ENCODE measurements around the gene TOX4. TPM values are rescaled to one million over a fixed set of nuclear protein-coding genes. Genes with fewer than 3 reads are reported as not detected.
A peak's percentile ranks its signal among the peaks of the same experiment; 100 is the strongest.
"Not testable (repeated sequence)": the region's sequence is repeated elsewhere in the genome, so short reads cannot be mapped to it uniquely, and the experiment has no call there.

Gene TOX4
- total RNA-seq, 1 experiment from 2014 or later: 30.5 TPM

DNA sequence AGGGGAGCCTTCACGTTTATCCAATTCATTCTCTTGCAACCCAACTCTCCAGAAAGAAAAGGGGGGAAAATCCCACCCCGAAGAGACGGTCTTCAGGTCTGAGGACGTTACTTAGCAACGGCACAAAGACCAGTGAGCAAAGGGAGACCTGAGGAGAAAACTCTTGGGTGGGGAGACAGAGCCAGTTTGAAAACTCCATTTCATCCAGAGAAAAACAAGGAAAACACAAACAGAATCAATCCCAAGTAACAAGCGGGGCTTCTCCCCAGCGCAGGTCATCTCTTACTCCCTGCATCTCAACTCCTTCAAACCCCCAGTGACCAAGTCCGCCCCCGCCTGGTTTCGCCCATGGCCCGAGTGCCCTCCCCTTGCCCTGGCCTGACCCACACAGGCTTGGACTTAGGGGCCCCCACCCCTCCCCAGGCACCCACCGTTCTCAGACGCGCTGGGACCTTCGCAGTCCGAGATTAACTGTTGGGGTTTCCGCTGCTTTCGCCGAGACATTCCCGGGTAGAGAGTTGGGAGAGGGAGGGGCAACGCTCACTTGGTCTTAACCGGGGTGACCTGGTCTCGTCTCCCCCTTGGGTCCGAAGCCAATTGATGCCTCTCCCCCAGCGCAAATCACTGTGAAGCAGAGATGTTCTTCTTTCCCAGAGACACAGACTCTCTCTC is 59.6 kb downstream of the TOX4 start:
- DNase-seq: peak; percentile 62
- Histone ChIP-seq H3K36me3 (replicated peaks; ENCODE audit: control insufficient read depth, insufficient read depth, low read length) (0 out of 2 replicates have a peak, but pooled peaks cover 1% of the 10 kb centered on the region), H3K27me3 (ENCODE audit: control insufficient read depth, insufficient read depth, low read length) (no peaks in the 10 kb centered on the region), H3K4me3 (ENCODE audit: insufficient read depth, low read depth, low read length) (peak overlapping the region; percentile 85)

DNA sequence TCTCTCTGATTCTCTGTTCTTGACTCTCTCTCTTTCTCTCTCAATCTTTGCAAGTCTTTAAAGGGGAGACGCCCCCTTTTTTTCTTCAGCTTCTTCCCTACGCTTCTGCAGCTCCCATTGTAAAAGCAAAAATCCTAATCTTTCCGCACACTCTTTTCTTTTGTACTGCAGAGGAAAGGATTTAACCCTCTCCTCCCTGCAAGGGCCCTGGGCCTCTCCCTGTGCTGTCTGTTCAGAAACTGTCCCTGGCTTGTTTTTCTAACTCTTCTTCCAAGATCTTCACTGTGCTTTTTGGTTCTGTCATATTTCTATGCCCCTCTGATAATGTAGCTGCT is 60.1 kb downstream of the TOX4 start:
- Histone ChIP-seq H3K36me3 (replicated peaks; ENCODE audit: control insufficient read depth, insufficient read depth, low read length) (0 out of 2 replicates have a peak, but pooled peaks cover under 1% of the 10 kb centered on the region), H3K4me3 (ENCODE audit: insufficient read depth, low read depth, low read length) (peak overlapping the region; percentile 85), H3K27me3 (ENCODE audit: control insufficient read depth, insufficient read depth, low read length) (no peaks in the 10 kb centered on the region)
- DNase-seq: peak; percentile 31

- peak; percentile 37 for DNase-seq
- no peaks in the 10 kb centered on the region for H3K36me3 ChIP-seq (replicated peaks; ENCODE audit: control insufficient read depth, insufficient read depth, low read length)
These were observed 62.4 kb downstream of the TOX4 start for GRCh38 chr14:21539189-21539940.

GRCh38 chr14:21541413-21542074 is 64.5 kb downstream of the TOX4 start:
- no peak for DNase-seq
- Histone ChIP-seq H3K36me3 (replicated peaks; ENCODE audit: control insufficient read depth, insufficient read depth, low read length) (no peaks in the 10 kb centered on the region), H3K27me3 (ENCODE audit: control insufficient read depth, insufficient read depth, low read length) (no peaks in the 10 kb centered on the region), H3K4me3 (ENCODE audit: insufficient read depth, low read depth, low read length) (no peak overlapping the region)

More at GRCh38 chr14:21539189-21539940, 62.4 kb downstream of the TOX4 start:
- no peak overlapping the region for H3K4me3 ChIP-seq (ENCODE audit: insufficient read depth, low read depth, low read length)
- H3K27me3 ChIP-seq (ENCODE audit: control insufficient read depth, insufficient read depth, low read length): no peaks in the 10 kb centered on the region

DNA sequence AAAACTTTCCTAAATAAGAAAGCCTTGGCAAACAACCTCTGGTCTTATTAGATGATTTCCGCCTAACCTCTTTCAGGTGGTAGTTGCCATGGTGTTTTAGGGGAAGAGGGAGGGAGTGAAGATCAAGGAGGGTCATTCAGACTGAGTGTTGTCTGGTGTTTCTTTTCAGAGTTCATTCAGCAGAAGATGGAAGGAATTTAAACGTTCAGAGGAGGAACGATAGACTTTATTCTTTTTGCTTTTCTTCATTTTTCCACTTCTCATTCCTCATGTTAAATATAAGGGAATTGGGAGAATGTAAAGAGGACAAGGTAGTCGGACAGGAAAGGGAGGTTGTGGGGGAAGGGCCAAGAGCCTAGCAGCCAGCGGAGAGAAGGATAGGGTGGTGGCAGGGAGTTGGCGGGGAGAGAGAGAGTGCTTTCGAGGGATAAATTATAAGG is 66.5 kb downstream of the TOX4 start:
- Histone ChIP-seq H3K4me3 (ENCODE audit: insufficient read depth, low read depth, low read length) (no peak overlapping the region), H3K27me3 (ENCODE audit: control insufficient read depth, insufficient read depth, low read length) (no peaks in the 10 kb centered on the region), H3K36me3 (replicated peaks; ENCODE audit: control insufficient read depth, insufficient read depth, low read length) (no peaks in the 10 kb centered on the region)
- peak; percentile 54 for DNase-seq

- H3K4me3 ChIP-seq (ENCODE audit: insufficient read depth, low read depth, low read length): no peak overlapping the region
- H3K36me3 ChIP-seq (replicated peaks; ENCODE audit: control insufficient read depth, insufficient read depth, low read length): no peaks in the 10 kb centered on the region
- H3K27me3 ChIP-seq (ENCODE audit: control insufficient read depth, insufficient read depth, low read length): no peaks in the 10 kb centered on the region
- no peak for DNase-seq
These were observed 67.0 kb downstream of the TOX4 start for GRCh38 chr14:21543963-21544362.

- H3K36me3 ChIP-seq (replicated peaks; ENCODE audit: control insufficient read depth, insufficient read depth, low read length): not testable (repeated sequence)
These were observed 67.6 kb downstream of the TOX4 start for GRCh38 chr14:21544588-21544987.

More at GRCh38 chr14:21544588-21544987, 67.6 kb downstream of the TOX4 start:
- not testable (repeated sequence) for DNase-seq; H3K27me3 ChIP-seq (ENCODE audit: control insufficient read depth, insufficient read depth, low read length); H3K4me3 ChIP-seq (ENCODE audit: insufficient read depth, low read depth, low read length)

Other genes with a start within 250 kb of the TOX4 start
- 1,394 and 2,138 TPM in 2 replicates for gene HNRNPC, start 207.8 kb upstream of the TOX4 start, total RNA-seq (2014; rRNA removed; shearing (Covaris generic))
- 0.11 and 0.14 TPM in 2 replicates for gene RPGRIP1, start 197.1 kb upstream of the TOX4 start, total RNA-seq (2014; rRNA removed; shearing (Covaris generic))
- gene SUPT16H, start 93.2 kb upstream of the TOX4 start, total RNA-seq (2014; rRNA removed; shearing (Covaris generic)): 145 and 161 TPM in 2 replicates
- 64.1 and 73.8 TPM in 2 replicates for gene CHD8, start 21.1 kb upstream of the TOX4 start, total RNA-seq (2014; rRNA removed; shearing (Covaris generic))
- 21.5 and 26.8 TPM in 2 replicates for gene RAB2B, start 236 bp upstream of the TOX4 start, total RNA-seq (2014; rRNA removed; shearing (Covaris generic))
- 109 and 111 TPM in 2 replicates for gene METTL3, start 34.1 kb downstream of the TOX4 start, total RNA-seq (2014; rRNA removed; shearing (Covaris generic))
- 123 and 170 TPM in 2 replicates for gene SALL2, start 49.2 kb downstream of the TOX4 start, total RNA-seq (2014; rRNA removed; shearing (Covaris generic))
- gene OR10G3, start 102.9 kb downstream of the TOX4 start, total RNA-seq (2014; rRNA removed; shearing (Covaris generic)): not detected in 2 replicates
- not detected in 2 replicates for gene OR10G2, start 157.7 kb downstream of the TOX4 start, total RNA-seq (2014; rRNA removed; shearing (Covaris generic))
- gene OR4E2, start 176.6 kb downstream of the TOX4 start, total RNA-seq (2014; rRNA removed; shearing (Covaris generic)): not detected in 2 replicates
- gene OR4E1, start 196.6 kb downstream of the TOX4 start, total RNA-seq (2014; rRNA removed; shearing (Covaris generic)): not detected in 2 replicates